Neuronal stem cell (in vitro differentiated cells): ENCODE measurements around the gene CNN2.

ENCODE experiments used
- DNase-seq: peaks from one replicate; pipeline ENCODE4 v3.0.0-alpha.2; 2013; ENCODE audit warnings: low spot score
- H2AFZ ChIP-seq: one replicate; pipeline ENCODE4 v1.6.1; 2013; ENCODE audit warnings: mild to moderate bottlenecking, low read length, inconsistent platforms
- H2AK5ac ChIP-seq: 2 replicates; pipeline ENCODE4 v1.6.1; 2013; ENCODE audit warnings: low read depth, mild to moderate bottlenecking, inconsistent platforms, low read length, moderate library complexity, mixed read lengths
- H2BK120ac ChIP-seq: 2 replicates; pipeline ENCODE4 v1.6.1; 2013; ENCODE audit warnings: low read depth, mild to moderate bottlenecking, inconsistent platforms, low read length, moderate library complexity, mixed read lengths
- H2BK12ac ChIP-seq: one replicate; pipeline ENCODE4 v1.6.1; 2013; ENCODE audit warnings: low read length, inconsistent platforms
- H2BK15ac ChIP-seq: 2 replicates; pipeline ENCODE4 v1.6.1; 2013; ENCODE audit warnings: mild to moderate bottlenecking, low read length, inconsistent platforms, mixed read lengths
- H2BK5ac ChIP-seq: one replicate; pipeline ENCODE4 v1.6.1; 2013; ENCODE audit warnings: inconsistent platforms, mild to moderate bottlenecking, low read length, moderate library complexity
- H3K14ac ChIP-seq: one replicate; pipeline ENCODE4 v1.6.1; 2013; ENCODE audit warnings: low read length, inconsistent platforms
- H3K18ac ChIP-seq: 2 replicates; pipeline ENCODE4 v1.6.1; 2013; ENCODE audit warnings: low read length, inconsistent platforms
- H3K23ac ChIP-seq: 2 replicates; pipeline ENCODE4 v1.6.1; 2013; ENCODE audit warnings: low read depth, mild to moderate bottlenecking, mixed read lengths, low read length, inconsistent platforms; ENCODE audit not compliant: poor library complexity
- H3K27ac ChIP-seq: replicated peaks from 3 replicates; pipeline ENCODE4 v1.5.1; 2013; ENCODE audit warnings: low read length, inconsistent platforms
- H3K27me3 ChIP-seq, 3 experiments: 2 replicates each; pipeline ENCODE4 v1.6.1; 2013; ENCODE audit warnings: low read length in 3 of 3, mild to moderate bottlenecking in 2 of 3, inconsistent platforms in 1 of 3, low read depth in 1 of 3, mixed read lengths in 1 of 3, moderate library complexity in 1 of 3; ENCODE audit not compliant: control insufficient read depth in 3 of 3, insufficient read depth in 3 of 3
- H3K36me3 ChIP-seq, 2 donors: replicated peaks in 1 of 2; 2 replicates each; pipeline ENCODE4 v1.6.1; 2013; ENCODE audit warnings: low read length in 2 of 2; ENCODE audit not compliant: control insufficient read depth in 2 of 2, insufficient read depth in 2 of 2
- H3K4ac ChIP-seq: 2 replicates; pipeline ENCODE4 v1.6.1; 2013; ENCODE audit warnings: inconsistent platforms, mild to moderate bottlenecking, low read length, moderate library complexity
- H3K4me1 ChIP-seq, 2 donors: 1 replicate in 1 of 2; 2 replicates in 1 of 2; pipeline ENCODE4 v1.6.1; 2013; ENCODE audit warnings: low read length in 2 of 2, low read depth in 1 of 2; ENCODE audit not compliant: control insufficient read depth in 2 of 2, insufficient read depth in 1 of 2
- H3K4me2 ChIP-seq: one replicate; pipeline ENCODE4 v1.6.1; 2013; ENCODE audit warnings: mild to moderate bottlenecking, low read length, inconsistent platforms; ENCODE audit not compliant: insufficient read depth, poor library complexity, severe bottlenecking
- H3K4me3 ChIP-seq, 2 donors: 2 replicates each; pipeline ENCODE4 v1.5.1; 2013; ENCODE audit warnings: low read length in 2 of 2, mild to moderate bottlenecking in 2 of 2, inconsistent platforms in 1 of 2, moderate library complexity in 1 of 2
- H3K79me1 ChIP-seq: one replicate; pipeline ENCODE4 v1.6.1; 2013; ENCODE audit warnings: low read depth, mild to moderate bottlenecking, inconsistent platforms, low read length, moderate library complexity
- H3K9ac ChIP-seq: one replicate; pipeline ENCODE4 v1.6.1; 2013; ENCODE audit warnings: mild to moderate bottlenecking, low read depth, low read length, inconsistent platforms; ENCODE audit not compliant: poor library complexity
- H3K9me3 ChIP-seq, 2 donors: replicated peaks in 1 of 2; 2 replicates each; pipeline versions ENCODE3 to v1.6.1; 2013; ENCODE audit warnings: low read length in 2 of 2, mild to moderate bottlenecking in 2 of 2, inconsistent platforms in 1 of 2, low read depth in 1 of 2, mixed read lengths in 1 of 2, moderate library complexity in 1 of 2; ENCODE audit not compliant: control insufficient read depth in 2 of 2, insufficient read depth in 1 of 2
- H4K8ac ChIP-seq: one replicate; pipeline ENCODE4 v1.6.1; 2013; ENCODE audit warnings: low read depth, mild to moderate bottlenecking, inconsistent platforms, low read length, moderate library complexity
- H4K91ac ChIP-seq: one replicate; pipeline ENCODE4 v1.6.1; 2013; ENCODE audit warnings: low read length, low read depth, mild to moderate bottlenecking, inconsistent platforms; ENCODE audit not compliant: poor library complexity
- WGBS, 2 donors: extraction: QIAGEN DNeasy Blood & Tissue Kit; methylation state at CpG; one replicate each; pipeline ENCODE4 v1.1.7; 2013; ENCODE audit warnings: missing lambda C conversion rate in 2 of 2, mixed read lengths in 1 of 2; ENCODE audit not compliant: insufficient read length in 2 of 2, insufficient replicate concordance in 1 of 2; ENCODE audit errors: extremely low coverage in 2 of 2; 5-methylcytosine and 5-hydroxymethylcytosine counted together

The CNN2 gene

DNA sequence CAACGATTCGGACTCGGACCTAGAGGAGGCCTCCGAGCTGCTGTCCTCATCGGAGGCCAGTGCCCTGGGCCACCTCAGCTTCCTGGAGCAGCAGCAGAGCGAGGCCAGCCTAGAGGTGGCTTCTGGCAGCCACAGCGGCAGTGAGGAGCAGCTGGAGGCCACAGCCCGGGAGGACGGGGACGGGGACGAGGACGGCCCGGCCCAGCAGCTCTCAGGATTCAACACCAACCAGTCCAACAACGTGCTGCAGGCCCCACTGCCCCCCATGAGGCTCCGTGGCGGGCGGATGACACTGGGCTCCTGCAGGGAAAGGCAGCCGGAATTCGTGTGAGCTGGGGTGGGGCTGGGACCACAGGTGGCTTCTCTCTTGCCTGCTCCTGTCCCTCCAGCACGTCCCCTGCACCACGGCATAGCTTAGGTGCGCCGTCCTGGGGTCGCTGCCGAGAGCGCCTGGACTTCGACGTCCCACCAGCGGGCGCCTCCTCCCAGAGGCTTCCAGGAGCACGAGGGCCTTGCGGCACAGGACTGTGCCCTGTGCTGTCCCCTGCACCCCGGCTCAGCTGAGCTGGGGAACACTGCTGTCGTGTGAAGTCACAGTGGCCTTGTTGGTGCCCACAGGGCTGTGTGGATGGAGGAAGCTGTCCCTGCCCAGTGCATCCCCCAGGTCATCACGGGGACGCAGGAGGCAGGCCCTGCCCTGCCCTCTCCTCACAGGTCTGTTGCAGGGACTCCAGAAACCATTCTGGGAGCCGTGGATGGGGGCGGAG lies 59.5 kb downstream of the CNN2 start:
- Histone ChIP-seq H3K36me3 (peaks cover 26 to 78% of the 10 kb centered on the region in 2 donors), H2AK5ac (no peak overlapping the region), H4K91ac (no peak overlapping the region), H3K4ac (no peak overlapping the region), H4K8ac (no peak overlapping the region), H2BK12ac (no peak overlapping the region), H2AFZ (no peak overlapping the region), H3K23ac (peak overlapping the region; percentile 75), H3K27ac (no peak overlapping the region), H3K4me2 (no peak overlapping the region), H3K4me3 (no peak overlapping the region), H3K9me3 (no peaks in the 10 kb centered on the region), H3K79me1 (peaks cover 7% of the 10 kb centered on the region), H3K27me3 (no peaks in the 10 kb centered on the region), H3K18ac (no peak overlapping the region), H2BK15ac (no peak overlapping the region), H2BK5ac (no peak overlapping the region), H3K4me1 (peaks cover 0 to 2% of the 10 kb centered on the region in 2 donors), H3K9ac (peak overlapping the region; percentile 38), H2BK120ac (no peak overlapping the region), H3K14ac (no peak overlapping the region)
- no CpG with 5 or more reads among the region's 38 CpGs for WGBS, 2 donors
- DNase-seq: no peak

GRCh38 chr19:1086613-1087012 lies 60.2 kb downstream of the CNN2 start:
- H2AK5ac ChIP-seq: no peak overlapping the region
- WGBS, 2 donors: no CpG with 5 or more reads among the region's 21 CpGs

DNA sequence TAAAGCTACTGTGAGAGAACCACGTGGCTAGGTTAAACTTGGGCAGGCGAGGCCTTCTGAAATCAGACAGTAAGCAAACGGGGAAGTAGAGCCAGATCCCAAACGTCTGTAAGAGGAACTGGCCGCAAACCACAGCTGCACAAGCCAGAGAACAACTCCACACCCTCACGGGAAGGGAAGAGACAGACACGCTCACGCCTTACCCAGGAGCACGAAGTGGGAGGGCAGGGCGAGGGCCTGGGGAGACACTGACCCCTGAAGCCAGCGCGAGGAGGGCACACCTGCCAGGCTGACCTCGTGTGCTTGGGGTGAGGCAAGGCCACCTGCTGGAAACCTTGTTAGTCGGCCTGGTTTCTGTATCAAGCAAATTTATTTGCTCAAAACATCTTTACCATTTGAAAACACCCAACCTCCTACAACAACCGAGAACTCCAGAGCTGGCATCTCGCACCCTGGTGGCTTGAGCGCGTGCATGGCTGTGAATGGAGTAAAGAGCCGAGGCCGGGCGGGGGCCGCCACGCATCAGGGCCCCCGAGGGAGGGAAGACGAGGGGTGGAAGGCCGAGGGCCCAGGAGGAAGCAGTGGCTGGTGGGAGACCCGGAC lies 61.5 kb downstream of the CNN2 start:
- no peak overlapping the region for H2BK12ac ChIP-seq
- H2BK5ac ChIP-seq: no peak overlapping the region
- DNase-seq: no peak
- no peak overlapping the region for H3K9ac ChIP-seq
- H3K79me1 ChIP-seq: peaks cover 6% of the 10 kb centered on the region
- no peak overlapping the region for H3K27ac ChIP-seq
- no peak overlapping the region for H2BK15ac ChIP-seq
- H4K91ac ChIP-seq: no peak overlapping the region
- H2AFZ ChIP-seq: no peak overlapping the region
- H3K4me1 ChIP-seq: no peaks in the 10 kb centered on the region
- no peaks in the 10 kb centered on the region for H3K27me3 ChIP-seq
- H3K14ac ChIP-seq: no peak overlapping the region
- H3K23ac ChIP-seq: peak overlapping the region; percentile 43
- no peak overlapping the region for H3K4me3 ChIP-seq
- no peak overlapping the region for H3K18ac ChIP-seq
- H2AK5ac ChIP-seq: no peak overlapping the region
- no CpG with 5 or more reads among the region's 27 CpGs for WGBS, 2 donors
- H4K8ac ChIP-seq: no peak overlapping the region
- H3K4ac ChIP-seq: no peak overlapping the region
- H3K9me3 ChIP-seq: no peaks in the 10 kb centered on the region
- H3K4me2 ChIP-seq: no peak overlapping the region
- peaks cover 36 to 88% of the 10 kb centered on the region in 2 donors for H3K36me3 ChIP-seq
- H2BK120ac ChIP-seq: no peak overlapping the region

More at GRCh38 chr19:1086613-1087012, 60.2 kb downstream of the CNN2 start:
- Histone ChIP-seq H4K8ac (no peak overlapping the region), H3K4me1 (peaks cover 0 to 2% of the 10 kb centered on the region in 2 donors), H3K23ac (no peak overlapping the region), H3K4me3 (no peak overlapping the region), H3K4me2 (no peak overlapping the region), H3K36me3 (peaks cover 31 to 82% of the 10 kb centered on the region in 2 donors), H3K79me1 (peaks cover 7% of the 10 kb centered on the region), H3K9ac (peak overlapping the region; percentile 21), H2AFZ (no peak overlapping the region), H2BK120ac (no peak overlapping the region), H2BK5ac (no peak overlapping the region), H2BK12ac (no peak overlapping the region), H3K18ac (no peak overlapping the region), H3K27ac (no peak overlapping the region), H3K14ac (no peak overlapping the region), H3K9me3 (no peaks in the 10 kb centered on the region), H3K27me3 (no peaks in the 10 kb centered on the region), H3K4ac (no peak overlapping the region), H2BK15ac (no peak overlapping the region), H4K91ac (no peak overlapping the region)
- DNase-seq: no peak

DNA sequence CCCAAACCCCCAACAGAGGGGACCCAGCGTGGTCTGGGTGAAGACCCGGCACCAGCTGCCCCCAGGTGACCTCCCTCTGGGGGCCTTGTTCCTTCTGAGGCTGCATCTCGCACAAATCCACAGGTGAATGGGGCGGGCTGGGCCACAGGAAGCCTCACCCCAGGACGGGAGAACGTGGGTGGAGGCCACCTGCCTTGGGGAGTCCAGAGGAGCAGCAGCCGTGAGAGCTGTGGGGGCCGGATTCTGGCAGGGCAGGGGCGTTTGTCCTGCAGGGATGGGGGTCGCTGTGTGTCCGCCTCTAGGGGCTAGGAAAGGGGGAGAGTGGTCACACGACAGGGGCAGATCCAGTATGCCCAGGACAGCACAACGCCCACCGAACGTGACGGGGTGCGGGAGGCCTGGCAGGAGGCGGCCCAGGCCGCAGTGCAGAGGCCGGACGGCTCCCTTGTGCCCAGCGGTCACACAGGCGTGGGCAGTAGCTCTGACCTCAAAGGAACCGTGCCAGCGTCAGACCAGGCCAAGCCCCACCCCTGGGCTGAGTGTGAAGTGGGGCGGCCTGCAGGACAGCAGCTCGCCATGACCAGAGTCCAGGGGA lies 62.1 kb downstream of the CNN2 start:
- Histone ChIP-seq H3K4ac (no peak overlapping the region), H2AK5ac (no peak overlapping the region), H2BK12ac (no peak overlapping the region), H3K23ac (peak overlapping the region; percentile 43), H3K4me2 (no peak overlapping the region), H3K27ac (no peak overlapping the region), H2AFZ (no peak overlapping the region), H3K79me1 (peaks cover 11% of the 10 kb centered on the region), H3K4me1 (peaks cover 0 to under 1% of the 10 kb centered on the region in 2 donors), H3K36me3 (peaks cover 37 to 87% of the 10 kb centered on the region in 2 donors), H4K91ac (no peak overlapping the region), H2BK120ac (no peak overlapping the region), H3K27me3 (no peaks in the 10 kb centered on the region), H2BK15ac (no peak overlapping the region), H3K4me3 (no peak overlapping the region), H3K9ac (no peak overlapping the region), H2BK5ac (peak overlapping the region; percentile 39), H3K18ac (no peak overlapping the region), H4K8ac (no peak overlapping the region), H3K14ac (no peak overlapping the region), H3K9me3 (no peaks in the 10 kb centered on the region)
- no CpG with 5 or more reads among the region's 27 CpGs for WGBS, 2 donors
- no peak for DNase-seq
